ENCODE data around the gene FAM241A. TPM values are rescaled to one million over a fixed set of nuclear protein-coding genes. Genes with fewer than 3 reads are reported as not detected.

Gene FAM241A
- total and polyA plus RNA-seq, 2 donors (not counting 1 experiment from before 2014, with no cell fraction given) = 1.2 to 1.7 TPM

DNA sequence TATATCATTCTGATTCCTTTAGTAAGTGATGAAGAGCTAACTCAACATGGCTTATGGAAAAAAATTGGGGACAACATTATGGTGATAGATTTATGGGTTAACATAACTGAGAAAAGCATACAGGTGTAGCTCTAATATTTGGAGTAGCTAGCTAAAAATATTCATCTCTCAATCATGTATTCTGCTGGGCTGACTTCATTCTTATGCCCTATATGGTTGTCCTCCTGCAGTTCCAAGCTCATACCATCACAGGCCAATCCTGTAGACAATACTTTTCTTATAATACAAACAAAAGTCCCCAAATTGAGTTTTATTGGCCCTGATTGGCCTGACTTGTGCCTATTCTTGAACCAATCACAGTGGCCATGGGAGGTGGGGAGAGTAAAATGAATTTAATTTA lies 6.7 kb upstream of the FAM241A start:
- no peak for DNase-seq (ENCODE audit: low read depth in 2 of 2)
- Histone ChIP-seq H3K4me3 (replicated peaks in 1 of 4; ENCODE audit: control extremely low read depth in 1 of 4, insufficient read depth in 1 of 4, low read depth in 3 of 4, low read length in 4 of 4) (no peak overlapping the region), H3K79me2 (ENCODE audit: control insufficient read depth, insufficient read depth, low read length) (no peaks in the 10 kb centered on the region), H3K9ac (ENCODE audit: insufficient read depth, low read length) (no peak overlapping the region), H3K36me3 (ENCODE audit: control insufficient read depth, insufficient read depth, low read length) (no peaks in the 10 kb centered on the region), H4K20me1 (ENCODE audit: control insufficient read depth, extremely low read depth, insufficient read depth, low read length) (no peaks in the 10 kb centered on the region), H3K27ac (ENCODE audit: insufficient read depth, low read length) (no peak overlapping the region), H3K4me2 (ENCODE audit: extremely low read depth, insufficient read depth, low read length) (no peak overlapping the region), H2AFZ (ENCODE audit: low read length) (no peak overlapping the region), H3K9me3 (ENCODE audit: control insufficient read depth, insufficient read depth, low read depth, low read length) (no peaks in the 10 kb centered on the region), H3K27me3 (ENCODE audit: control insufficient read depth, insufficient read depth, low read length) (no peaks in the 10 kb centered on the region), H3K4me1 (ENCODE audit: control insufficient read depth, extremely low read depth, insufficient read depth, low read length) (no peaks in the 10 kb centered on the region)
- TF ChIP-seq EZH2 (IDR thresholded peaks at IDR 0.05; ENCODE audit: low read length, missing control alignments) = no peak
- TF ChIP-seq, protein P1, sequence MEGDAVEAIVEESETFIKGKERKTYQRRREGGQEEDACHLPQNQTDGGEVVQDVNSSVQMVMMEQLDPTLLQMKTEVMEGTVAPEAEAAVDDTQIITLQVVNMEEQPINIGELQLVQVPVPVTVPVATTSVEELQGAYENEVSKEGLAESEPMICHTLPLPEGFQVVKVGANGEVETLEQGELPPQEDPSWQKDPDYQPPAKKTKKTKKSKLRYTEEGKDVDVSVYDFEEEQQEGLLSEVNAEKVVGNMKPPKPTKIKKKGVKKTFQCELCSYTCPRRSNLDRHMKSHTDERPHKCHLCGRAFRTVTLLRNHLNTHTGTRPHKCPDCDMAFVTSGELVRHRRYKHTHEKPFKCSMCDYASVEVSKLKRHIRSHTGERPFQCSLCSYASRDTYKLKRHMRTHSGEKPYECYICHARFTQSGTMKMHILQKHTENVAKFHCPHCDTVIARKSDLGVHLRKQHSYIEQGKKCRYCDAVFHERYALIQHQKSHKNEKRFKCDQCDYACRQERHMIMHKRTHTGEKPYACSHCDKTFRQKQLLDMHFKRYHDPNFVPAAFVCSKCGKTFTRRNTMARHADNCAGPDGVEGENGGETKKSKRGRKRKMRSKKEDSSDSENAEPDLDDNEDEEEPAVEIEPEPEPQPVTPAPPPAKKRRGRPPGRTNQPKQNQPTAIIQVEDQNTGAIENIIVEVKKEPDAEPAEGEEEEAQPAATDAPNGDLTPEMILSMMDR (conservative IDR thresholded peaks at IDR 0.05 in 1 of 2, IDR thresholded peaks at IDR 0.05 in 1 of 2; ENCODE audit: low read depth in 1 of 2, low read length in 2 of 2) = no peak

DNA sequence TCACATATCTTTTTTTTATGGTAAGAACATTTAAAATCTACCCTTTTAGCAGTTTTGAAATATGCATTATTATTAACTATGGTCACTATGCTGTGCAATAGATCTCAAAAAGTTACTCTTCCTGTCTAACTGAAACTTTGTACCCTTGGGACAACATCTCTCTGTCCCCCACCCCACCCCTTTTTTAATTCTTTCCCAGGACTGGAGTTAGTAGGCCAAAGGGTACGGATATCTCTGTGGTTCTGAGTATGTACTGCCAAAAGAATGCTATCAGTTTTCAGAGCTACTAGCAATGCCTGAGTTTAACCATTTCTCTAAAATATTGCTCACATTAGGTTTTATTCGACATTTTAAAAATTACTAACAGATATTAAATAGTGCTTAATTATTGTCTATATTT lies 4.7 kb upstream of the FAM241A start:
- no peak overlapping the region for H3K4me3 ChIP-seq (replicated peaks in 1 of 4; ENCODE audit: control extremely low read depth in 1 of 4, insufficient read depth in 1 of 4, low read depth in 3 of 4, low read length in 4 of 4)
- no peak overlapping the region for H3K27ac ChIP-seq (ENCODE audit: insufficient read depth, low read length)
- no peaks in the 10 kb centered on the region for H3K9me3 ChIP-seq (ENCODE audit: control insufficient read depth, insufficient read depth, low read depth, low read length)
- DNase-seq (ENCODE audit: low read depth in 2 of 2) = peak in 1 of 2 donors; percentile 42
- no peak overlapping the region for H2AFZ ChIP-seq (ENCODE audit: low read length)
- no peak for TF ChIP-seq EZH2 (IDR thresholded peaks at IDR 0.05; ENCODE audit: low read length, missing control alignments)
- TF ChIP-seq, protein P1 (conservative IDR thresholded peaks at IDR 0.05 in 1 of 2, IDR thresholded peaks at IDR 0.05 in 1 of 2; ENCODE audit: low read depth in 1 of 2, low read length in 2 of 2) = no peak
- H3K4me2 ChIP-seq (ENCODE audit: extremely low read depth, insufficient read depth, low read length) = no peak overlapping the region
- no peaks in the 10 kb centered on the region for H3K4me1 ChIP-seq (ENCODE audit: control insufficient read depth, extremely low read depth, insufficient read depth, low read length)
- no peaks in the 10 kb centered on the region for H4K20me1 ChIP-seq (ENCODE audit: control insufficient read depth, extremely low read depth, insufficient read depth, low read length)
- no peaks in the 10 kb centered on the region for H3K79me2 ChIP-seq (ENCODE audit: control insufficient read depth, insufficient read depth, low read length)
- no peaks in the 10 kb centered on the region for H3K36me3 ChIP-seq (ENCODE audit: control insufficient read depth, insufficient read depth, low read length)
- H3K27me3 ChIP-seq (ENCODE audit: control insufficient read depth, insufficient read depth, low read length) = no peaks in the 10 kb centered on the region
- H3K9ac ChIP-seq (ENCODE audit: insufficient read depth, low read length) = no peak overlapping the region

DNA sequence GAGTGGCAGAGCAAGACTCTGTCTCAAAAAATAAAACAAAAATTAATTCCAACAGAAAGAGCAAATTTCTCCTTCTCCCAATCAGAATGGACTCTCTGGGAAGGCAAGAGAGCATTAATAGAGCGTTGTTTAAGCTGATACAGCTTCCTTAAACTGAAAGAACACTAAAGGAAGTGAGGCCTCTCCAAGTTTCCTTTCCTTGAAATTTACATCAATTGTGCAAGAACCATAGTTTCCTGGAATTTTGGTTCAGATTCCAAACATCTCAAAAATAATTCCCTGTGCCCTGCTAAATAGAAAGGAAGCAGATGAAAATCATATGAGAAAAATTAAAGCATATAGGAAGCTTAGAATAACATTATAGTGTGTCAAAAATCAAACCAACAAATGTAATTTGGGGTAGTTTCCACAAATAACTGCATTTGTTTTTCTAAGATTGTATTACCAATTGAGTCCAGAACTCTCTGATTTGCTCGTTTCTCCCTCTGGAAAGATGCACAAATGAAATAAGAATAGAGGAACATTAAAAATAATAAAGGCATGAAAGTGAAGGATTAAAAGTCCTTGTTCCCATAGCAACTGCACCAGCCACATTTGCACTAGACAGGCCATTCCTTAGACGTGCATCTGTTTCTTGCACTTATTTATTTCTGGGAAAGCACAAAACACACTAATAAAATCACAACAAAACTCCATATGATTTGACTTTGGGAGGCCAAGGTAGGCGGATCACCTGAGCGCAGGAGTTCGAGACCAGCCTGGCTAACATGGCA lies 3.7 kb upstream of the FAM241A start:
- Histone ChIP-seq H3K79me2 (ENCODE audit: control insufficient read depth, insufficient read depth, low read length) (no peaks in the 10 kb centered on the region), H2AFZ (ENCODE audit: low read length) (peak overlapping the region; percentile 26), H4K20me1 (ENCODE audit: control insufficient read depth, extremely low read depth, insufficient read depth, low read length) (no peaks in the 10 kb centered on the region), H3K9ac (ENCODE audit: insufficient read depth, low read length) (no peak overlapping the region), H3K36me3 (ENCODE audit: control insufficient read depth, insufficient read depth, low read length) (no peaks in the 10 kb centered on the region), H3K4me3 (replicated peaks in 1 of 4; ENCODE audit: control extremely low read depth in 1 of 4, insufficient read depth in 1 of 4, low read depth in 3 of 4, low read length in 4 of 4) (no peak overlapping the region), H3K27ac (ENCODE audit: insufficient read depth, low read length) (no peak overlapping the region), H3K4me1 (ENCODE audit: control insufficient read depth, extremely low read depth, insufficient read depth, low read length) (no peaks in the 10 kb centered on the region), H3K27me3 (ENCODE audit: control insufficient read depth, insufficient read depth, low read length) (no peaks in the 10 kb centered on the region), H3K9me3 (ENCODE audit: control insufficient read depth, insufficient read depth, low read depth, low read length) (no peaks in the 10 kb centered on the region), H3K4me2 (ENCODE audit: extremely low read depth, insufficient read depth, low read length) (no peak overlapping the region)
- DNase-seq (ENCODE audit: low read depth in 2 of 2) = peak in 1 of 2 donors; percentile 20
- TF ChIP-seq, protein P1 (conservative IDR thresholded peaks at IDR 0.05 in 1 of 2, IDR thresholded peaks at IDR 0.05 in 1 of 2; ENCODE audit: low read depth in 1 of 2, low read length in 2 of 2) = no peak
- no peak for TF ChIP-seq EZH2 (IDR thresholded peaks at IDR 0.05; ENCODE audit: low read length, missing control alignments)
